Uterus (tissue), 2 donors: ENCODE measurements around the gene CYP27C1.

ENCODE experiments used
- POLR2A ChIP-seq, 2 donors: fragments of 450-650 bp; IDR thresholded peaks; one replicate each; pipeline ENCODE4 v1.6.1; 2016; ENCODE audit warnings: antibody characterized with exemption in 2 of 2, mild to moderate bottlenecking in 1 of 2, moderate library complexity in 1 of 2
- TF ChIP-seq, protein P1 (sequence below), 4 experiments: fragments of 200-600 bp in 2 of 4; fragments of 450-650 bp in 2 of 4; sonication (generic) in 2 of 4; IDR thresholded peaks; one replicate each; pipeline ENCODE4 v1.5.1; 2016 to 2019; ENCODE audit warnings: antibody characterized with exemption in 4 of 4, mild to moderate bottlenecking in 2 of 4, moderate library complexity in 1 of 4

DNA sequence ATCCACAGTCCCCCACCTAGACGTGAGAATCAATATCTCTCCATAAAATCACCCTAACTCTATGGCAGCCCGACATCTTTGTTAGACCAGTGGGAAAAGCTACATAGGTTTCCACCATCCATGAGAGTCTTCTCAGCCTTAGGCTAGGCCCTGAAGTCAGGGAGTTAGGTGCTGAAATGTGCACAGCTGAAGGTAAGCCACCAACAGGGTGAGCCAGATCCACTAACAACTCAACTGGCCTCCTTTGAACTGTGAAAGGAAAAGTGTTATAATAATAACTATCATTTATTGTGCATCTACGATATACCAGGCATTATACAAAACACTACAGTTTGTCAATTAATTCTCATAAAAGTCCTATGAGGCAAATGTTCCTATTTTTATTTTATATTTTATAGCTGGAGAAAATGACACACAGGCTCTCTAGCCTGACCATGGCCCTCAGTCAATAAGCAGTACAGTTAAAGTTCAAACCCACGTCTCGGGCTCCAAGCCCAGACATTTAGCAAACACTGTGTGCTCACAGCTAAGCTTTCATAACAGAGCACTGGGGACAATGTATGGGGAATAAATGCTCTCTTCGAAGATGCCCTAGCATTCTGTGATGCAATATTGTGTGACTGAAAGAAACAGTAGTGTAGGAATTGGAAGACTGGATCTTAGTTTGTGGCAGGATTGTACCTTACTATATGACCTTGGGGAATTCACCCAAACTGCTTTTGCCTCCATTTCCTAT, 11.2 kb upstream of the CYP27C1 start:
- no peak for TF ChIP-seq POLR2A (IDR thresholded peaks at IDR 0.05)
- TF ChIP-seq, protein P1, sequence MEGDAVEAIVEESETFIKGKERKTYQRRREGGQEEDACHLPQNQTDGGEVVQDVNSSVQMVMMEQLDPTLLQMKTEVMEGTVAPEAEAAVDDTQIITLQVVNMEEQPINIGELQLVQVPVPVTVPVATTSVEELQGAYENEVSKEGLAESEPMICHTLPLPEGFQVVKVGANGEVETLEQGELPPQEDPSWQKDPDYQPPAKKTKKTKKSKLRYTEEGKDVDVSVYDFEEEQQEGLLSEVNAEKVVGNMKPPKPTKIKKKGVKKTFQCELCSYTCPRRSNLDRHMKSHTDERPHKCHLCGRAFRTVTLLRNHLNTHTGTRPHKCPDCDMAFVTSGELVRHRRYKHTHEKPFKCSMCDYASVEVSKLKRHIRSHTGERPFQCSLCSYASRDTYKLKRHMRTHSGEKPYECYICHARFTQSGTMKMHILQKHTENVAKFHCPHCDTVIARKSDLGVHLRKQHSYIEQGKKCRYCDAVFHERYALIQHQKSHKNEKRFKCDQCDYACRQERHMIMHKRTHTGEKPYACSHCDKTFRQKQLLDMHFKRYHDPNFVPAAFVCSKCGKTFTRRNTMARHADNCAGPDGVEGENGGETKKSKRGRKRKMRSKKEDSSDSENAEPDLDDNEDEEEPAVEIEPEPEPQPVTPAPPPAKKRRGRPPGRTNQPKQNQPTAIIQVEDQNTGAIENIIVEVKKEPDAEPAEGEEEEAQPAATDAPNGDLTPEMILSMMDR (IDR thresholded peaks at IDR 0.05): no peak
